ENCODE results near the gene SVOPL. TPM values are rescaled to one million over a fixed set of nuclear protein-coding genes. Genes with fewer than 3 reads are reported as not detected.
A peak's percentile ranks its signal among the peaks of the same experiment; 100 is the strongest.

The SVOPL gene
- total RNA-seq, 1 experiment from 2014 or later, result not detected

DNA sequence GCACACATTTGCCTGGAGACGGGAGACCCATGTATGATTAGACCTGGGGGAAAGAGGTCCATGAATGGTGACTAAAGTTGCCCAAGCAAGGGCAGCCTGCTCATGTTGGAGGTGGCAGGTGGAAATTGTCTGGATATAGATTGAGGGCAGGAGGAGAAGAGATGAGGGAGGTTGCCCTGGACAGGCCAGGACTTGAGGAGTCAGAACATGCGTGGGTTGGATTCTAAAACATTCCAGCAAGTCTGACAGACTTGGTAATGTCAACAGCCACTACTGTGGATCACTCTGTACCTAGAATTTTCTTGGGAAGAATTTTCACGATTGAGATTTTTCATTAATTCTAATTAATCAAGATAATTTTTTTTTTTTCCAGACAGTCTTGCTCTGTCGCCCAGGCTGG is 19.1 kb upstream of the SVOPL start:
- no peak overlapping the region for H3K4me3 ChIP-seq (ENCODE audit: low read depth in 2 of 2, low read length in 2 of 2)
- intact Hi-C loops (cut with micrococcal nuclease; ENCODE audit: unreplicated experiment), result no loop called here
- no peaks in the 10 kb centered on the region for H3K36me3 ChIP-seq (ENCODE audit: control insufficient read depth, insufficient read depth, low read length)
- POLR2A ChIA-PET, result no interaction called here
- CTCF ChIA-PET, result interaction anchor here (0.7 kb wide), 1 partner anchor 1673 kb away, joined by 3 read pairs; no protein-coding TSS in a partner anchor
- H3K27me3 ChIP-seq (ENCODE audit: control insufficient read depth, insufficient read depth, low read length), result no peaks in the 10 kb centered on the region
- 0 out of 2 replicates have a peak, but pooled peaks have one; percentile 23 for ATAC-seq
- H3K9me3 ChIP-seq (ENCODE audit: control insufficient read depth, insufficient read depth, low read depth, low read length), result no peaks in the 10 kb centered on the region
- no peak for DNase-seq (ENCODE audit: low read depth, low spot score)
- no peak overlapping the region for H3K27ac ChIP-seq (ENCODE audit: low read length)
- no TSS peak for BruUV-seq (replicated peaks)
- no peak for TF ChIP-seq TCF7L2 (IDR thresholded peaks at IDR 0.05; ENCODE audit: low read depth, low read length)
- TF ChIP-seq, protein P1, sequence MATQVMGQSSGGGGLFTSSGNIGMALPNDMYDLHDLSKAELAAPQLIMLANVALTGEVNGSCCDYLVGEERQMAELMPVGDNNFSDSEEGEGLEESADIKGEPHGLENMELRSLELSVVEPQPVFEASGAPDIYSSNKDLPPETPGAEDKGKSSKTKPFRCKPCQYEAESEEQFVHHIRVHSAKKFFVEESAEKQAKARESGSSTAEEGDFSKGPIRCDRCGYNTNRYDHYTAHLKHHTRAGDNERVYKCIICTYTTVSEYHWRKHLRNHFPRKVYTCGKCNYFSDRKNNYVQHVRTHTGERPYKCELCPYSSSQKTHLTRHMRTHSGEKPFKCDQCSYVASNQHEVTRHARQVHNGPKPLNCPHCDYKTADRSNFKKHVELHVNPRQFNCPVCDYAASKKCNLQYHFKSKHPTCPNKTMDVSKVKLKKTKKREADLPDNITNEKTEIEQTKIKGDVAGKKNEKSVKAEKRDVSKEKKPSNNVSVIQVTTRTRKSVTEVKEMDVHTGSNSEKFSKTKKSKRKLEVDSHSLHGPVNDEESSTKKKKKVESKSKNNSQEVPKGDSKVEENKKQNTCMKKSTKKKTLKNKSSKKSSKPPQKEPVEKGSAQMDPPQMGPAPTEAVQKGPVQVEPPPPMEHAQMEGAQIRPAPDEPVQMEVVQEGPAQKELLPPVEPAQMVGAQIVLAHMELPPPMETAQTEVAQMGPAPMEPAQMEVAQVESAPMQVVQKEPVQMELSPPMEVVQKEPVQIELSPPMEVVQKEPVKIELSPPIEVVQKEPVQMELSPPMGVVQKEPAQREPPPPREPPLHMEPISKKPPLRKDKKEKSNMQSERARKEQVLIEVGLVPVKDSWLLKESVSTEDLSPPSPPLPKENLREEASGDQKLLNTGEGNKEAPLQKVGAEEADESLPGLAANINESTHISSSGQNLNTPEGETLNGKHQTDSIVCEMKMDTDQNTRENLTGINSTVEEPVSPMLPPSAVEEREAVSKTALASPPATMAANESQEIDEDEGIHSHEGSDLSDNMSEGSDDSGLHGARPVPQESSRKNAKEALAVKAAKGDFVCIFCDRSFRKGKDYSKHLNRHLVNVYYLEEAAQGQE (IDR thresholded peaks at IDR 0.05; ENCODE audit: insufficient read depth in 1 of 2, low read depth in 2 of 2, low read length in 1 of 2), result no peak
- TF ChIP-seq SIN3A (IDR thresholded peaks at IDR 0.05; ENCODE audit: borderline replicate concordance, insufficient read depth, low read depth, low read length), result no peak
- TF ChIP-seq, protein P2, sequence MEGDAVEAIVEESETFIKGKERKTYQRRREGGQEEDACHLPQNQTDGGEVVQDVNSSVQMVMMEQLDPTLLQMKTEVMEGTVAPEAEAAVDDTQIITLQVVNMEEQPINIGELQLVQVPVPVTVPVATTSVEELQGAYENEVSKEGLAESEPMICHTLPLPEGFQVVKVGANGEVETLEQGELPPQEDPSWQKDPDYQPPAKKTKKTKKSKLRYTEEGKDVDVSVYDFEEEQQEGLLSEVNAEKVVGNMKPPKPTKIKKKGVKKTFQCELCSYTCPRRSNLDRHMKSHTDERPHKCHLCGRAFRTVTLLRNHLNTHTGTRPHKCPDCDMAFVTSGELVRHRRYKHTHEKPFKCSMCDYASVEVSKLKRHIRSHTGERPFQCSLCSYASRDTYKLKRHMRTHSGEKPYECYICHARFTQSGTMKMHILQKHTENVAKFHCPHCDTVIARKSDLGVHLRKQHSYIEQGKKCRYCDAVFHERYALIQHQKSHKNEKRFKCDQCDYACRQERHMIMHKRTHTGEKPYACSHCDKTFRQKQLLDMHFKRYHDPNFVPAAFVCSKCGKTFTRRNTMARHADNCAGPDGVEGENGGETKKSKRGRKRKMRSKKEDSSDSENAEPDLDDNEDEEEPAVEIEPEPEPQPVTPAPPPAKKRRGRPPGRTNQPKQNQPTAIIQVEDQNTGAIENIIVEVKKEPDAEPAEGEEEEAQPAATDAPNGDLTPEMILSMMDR (IDR thresholded peaks at IDR 0.05), result no peak
- TF ChIP-seq POLR2AphosphoS5 (IDR thresholded peaks at IDR 0.05; ENCODE audit: low read depth, low read length), result no peak
- H3K4me1 ChIP-seq (ENCODE audit: control insufficient read depth, insufficient read depth, low read length), result no peaks in the 10 kb centered on the region
- in situ Hi-C loops (cut with HindIII; ENCODE audit: low pct_unique_long_range_greater_than_20kb, low sequenced_read_pairs), result no loop called here

DNA sequence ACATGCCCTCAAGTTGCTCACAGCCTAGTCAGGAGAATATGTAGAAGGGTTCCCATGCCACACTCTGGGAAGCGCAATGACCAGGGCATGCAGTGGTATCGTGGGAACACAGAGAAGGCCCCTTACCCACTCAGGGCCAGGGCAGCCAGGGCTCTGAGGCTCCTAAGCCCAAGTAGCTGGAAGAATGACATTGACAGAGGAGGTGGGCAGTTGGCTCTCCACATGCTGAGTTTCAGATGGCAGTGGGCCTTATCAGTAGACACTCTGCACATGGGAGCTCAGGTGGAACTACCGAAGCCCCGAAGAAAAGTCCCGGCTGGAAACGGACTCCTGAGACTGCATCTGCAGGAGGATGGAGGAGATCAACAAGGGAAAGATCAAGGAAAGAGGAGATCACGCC is 15.7 kb upstream of the SVOPL start:
- DNase-seq (ENCODE audit: low read depth, low spot score) (no peak), ATAC-seq (no peak)
- H3K27ac ChIP-seq (ENCODE audit: low read length), result no peak overlapping the region
- no peaks in the 10 kb centered on the region for H3K27me3 ChIP-seq (ENCODE audit: control insufficient read depth, insufficient read depth, low read length)
- in situ Hi-C loops (cut with HindIII; ENCODE audit: low pct_unique_long_range_greater_than_20kb, low sequenced_read_pairs) (no loop called here), intact Hi-C loops (cut with micrococcal nuclease; ENCODE audit: unreplicated experiment) (no loop called here)
- POLR2A ChIA-PET, result no interaction called here
- TF ChIP-seq, protein P1 (IDR thresholded peaks at IDR 0.05; ENCODE audit: insufficient read depth in 1 of 2, low read depth in 2 of 2, low read length in 1 of 2), result no peak
- TF ChIP-seq, protein P2 (IDR thresholded peaks at IDR 0.05), result no peak
- TF ChIP-seq SIN3A (IDR thresholded peaks at IDR 0.05; ENCODE audit: borderline replicate concordance, insufficient read depth, low read depth, low read length), result no peak
- no peak for TF ChIP-seq POLR2AphosphoS5 (IDR thresholded peaks at IDR 0.05; ENCODE audit: low read depth, low read length)
- no peak for TF ChIP-seq TCF7L2 (IDR thresholded peaks at IDR 0.05; ENCODE audit: low read depth, low read length)
- BruUV-seq (replicated peaks), result no TSS peak
- H3K4me1 ChIP-seq (ENCODE audit: control insufficient read depth, insufficient read depth, low read length), result no peaks in the 10 kb centered on the region
- no peaks in the 10 kb centered on the region for H3K9me3 ChIP-seq (ENCODE audit: control insufficient read depth, insufficient read depth, low read depth, low read length)
- H3K4me3 ChIP-seq (ENCODE audit: low read depth in 2 of 2, low read length in 2 of 2), result no peak overlapping the region
- no peaks in the 10 kb centered on the region for H3K36me3 ChIP-seq (ENCODE audit: control insufficient read depth, insufficient read depth, low read length)
- CTCF ChIA-PET, result no interaction called here
